Measurements from ENCODE around the gene IMMP2L. TPM values are rescaled to one million over a fixed set of nuclear protein-coding genes. Genes with fewer than 3 reads are reported as not detected.

Gene IMMP2L
- polyA plus RNA-seq, 1 donor (not counting 4 experiments of a cell fraction or from before 2014, with no cell fraction given): 14.1 TPM

DNA sequence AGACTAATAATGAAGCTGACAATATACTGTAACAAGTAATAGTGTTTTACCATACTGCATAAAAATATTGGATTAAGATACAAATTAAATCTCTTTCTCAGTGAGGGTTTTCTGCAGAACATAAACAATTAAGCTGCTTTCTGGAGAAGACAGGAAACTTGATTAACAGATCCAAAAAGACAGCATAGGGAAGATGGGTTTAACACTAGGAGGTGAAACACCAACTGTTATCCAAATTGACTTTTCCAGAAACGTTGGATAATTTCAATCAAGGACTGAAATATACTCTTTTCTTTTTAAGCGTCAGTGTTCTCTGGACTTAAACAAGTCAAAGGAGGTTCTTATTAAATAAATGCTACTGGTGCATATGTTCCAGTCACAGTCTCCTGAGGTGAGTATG lies 45.3 kb upstream of the IMMP2L start:
- Histone ChIP-seq H3K79me2 (ENCODE audit: control insufficient read depth, insufficient read depth, low read length) (no peaks in the 10 kb centered on the region), H3K27me3 (ENCODE audit: control insufficient read depth, extremely low read depth, insufficient read depth, low read length) (no peaks in the 10 kb centered on the region), H3K4me2 (ENCODE audit: control insufficient read depth, extremely low read depth, insufficient read depth, low read depth, low read length) (no peak overlapping the region), H3K9me3 (ENCODE audit: control insufficient read depth, low read depth, low read length) (no peaks in the 10 kb centered on the region), H3K9ac (ENCODE audit: control insufficient read depth, extremely low read depth, insufficient read depth, low read length) (no peak overlapping the region), H3K9me1 (ENCODE audit: control insufficient read depth, extremely low read depth, insufficient read depth, low read length) (no peaks in the 10 kb centered on the region), H4K20me1 (ENCODE audit: control insufficient read depth, extremely low read depth, insufficient read depth, low read length) (no peaks in the 10 kb centered on the region), H3K27ac (ENCODE audit: control insufficient read depth, insufficient read depth, low read length) (no peak overlapping the region), H3K4me3 (ENCODE audit: control insufficient read depth in 2 of 3, extremely low read depth in 1 of 3, insufficient read depth in 2 of 3, low read depth in 1 of 3, low read length in 3 of 3) (no peak overlapping the region), H3K4me1 (ENCODE audit: control insufficient read depth, extremely low read depth, insufficient read depth, low read length) (no peaks in the 10 kb centered on the region), H2AFZ (ENCODE audit: control insufficient read depth, low read length) (no peak overlapping the region), H3K36me3 (ENCODE audit: control insufficient read depth in 2 of 2, extremely low read depth in 1 of 2, insufficient read depth in 2 of 2, low read length in 2 of 2) (no peaks in the 10 kb centered on the region)
- DNase-seq (ENCODE audit: low read depth, low spot score) (no peak), FAIRE-seq (no peak)
- dilution Hi-C loops (cut with MboI; ENCODE audit: extremely low pct_ligation_motif_present, low sequenced_read_pairs): no loop called here
- TF ChIP-seq, protein P1, sequence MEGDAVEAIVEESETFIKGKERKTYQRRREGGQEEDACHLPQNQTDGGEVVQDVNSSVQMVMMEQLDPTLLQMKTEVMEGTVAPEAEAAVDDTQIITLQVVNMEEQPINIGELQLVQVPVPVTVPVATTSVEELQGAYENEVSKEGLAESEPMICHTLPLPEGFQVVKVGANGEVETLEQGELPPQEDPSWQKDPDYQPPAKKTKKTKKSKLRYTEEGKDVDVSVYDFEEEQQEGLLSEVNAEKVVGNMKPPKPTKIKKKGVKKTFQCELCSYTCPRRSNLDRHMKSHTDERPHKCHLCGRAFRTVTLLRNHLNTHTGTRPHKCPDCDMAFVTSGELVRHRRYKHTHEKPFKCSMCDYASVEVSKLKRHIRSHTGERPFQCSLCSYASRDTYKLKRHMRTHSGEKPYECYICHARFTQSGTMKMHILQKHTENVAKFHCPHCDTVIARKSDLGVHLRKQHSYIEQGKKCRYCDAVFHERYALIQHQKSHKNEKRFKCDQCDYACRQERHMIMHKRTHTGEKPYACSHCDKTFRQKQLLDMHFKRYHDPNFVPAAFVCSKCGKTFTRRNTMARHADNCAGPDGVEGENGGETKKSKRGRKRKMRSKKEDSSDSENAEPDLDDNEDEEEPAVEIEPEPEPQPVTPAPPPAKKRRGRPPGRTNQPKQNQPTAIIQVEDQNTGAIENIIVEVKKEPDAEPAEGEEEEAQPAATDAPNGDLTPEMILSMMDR (optimal IDR thresholded peaks at IDR 0.05 in 1 of 3, IDR thresholded peaks at IDR 0.05 in 1 of 3, conservative IDR thresholded peaks at IDR 0.05 in 1 of 3; ENCODE audit: extremely low read depth in 1 of 3, insufficient read depth in 2 of 3, low read length in 3 of 3): no peak
- TF ChIP-seq EZH2 (IDR thresholded peaks at IDR 0.05; ENCODE audit: low read length): no peak

DNA sequence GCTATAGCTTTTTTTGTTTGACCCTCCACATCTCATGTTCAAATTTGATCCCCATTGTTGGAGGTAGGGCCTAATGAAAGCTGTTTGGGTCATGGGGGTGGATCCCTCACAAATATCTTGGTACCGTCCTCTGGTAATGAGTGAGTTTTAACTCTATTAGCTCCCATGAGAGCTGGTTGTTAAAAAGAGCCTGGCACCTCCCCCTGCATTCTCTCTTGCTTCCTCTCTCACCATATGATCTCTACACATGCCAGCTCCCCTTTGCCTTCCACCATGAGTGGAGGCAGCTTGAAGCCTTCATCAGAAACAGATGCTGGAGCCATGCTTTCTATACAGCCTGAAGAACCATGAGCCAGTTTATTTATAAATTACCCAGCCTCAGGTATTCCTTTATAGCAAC lies 43.0 kb upstream of the IMMP2L start:
- TF ChIP-seq, protein P1 (optimal IDR thresholded peaks at IDR 0.05 in 1 of 3, IDR thresholded peaks at IDR 0.05 in 1 of 3, conservative IDR thresholded peaks at IDR 0.05 in 1 of 3; ENCODE audit: extremely low read depth in 1 of 3, insufficient read depth in 2 of 3, low read length in 3 of 3): no peak
- TF ChIP-seq EZH2 (IDR thresholded peaks at IDR 0.05; ENCODE audit: low read length): no peak

More for the DNA sequence above, 43.0 kb upstream of the IMMP2L start:
- Histone ChIP-seq H3K27me3 (ENCODE audit: control insufficient read depth, extremely low read depth, insufficient read depth, low read length) (no peaks in the 10 kb centered on the region), H3K79me2 (ENCODE audit: control insufficient read depth, insufficient read depth, low read length) (no peaks in the 10 kb centered on the region), H3K9me1 (ENCODE audit: control insufficient read depth, extremely low read depth, insufficient read depth, low read length) (no peaks in the 10 kb centered on the region), H3K9ac (ENCODE audit: control insufficient read depth, extremely low read depth, insufficient read depth, low read length) (no peak overlapping the region), H3K4me2 (ENCODE audit: control insufficient read depth, extremely low read depth, insufficient read depth, low read depth, low read length) (no peak overlapping the region), H3K4me1 (ENCODE audit: control insufficient read depth, extremely low read depth, insufficient read depth, low read length) (no peaks in the 10 kb centered on the region), H3K9me3 (ENCODE audit: control insufficient read depth, low read depth, low read length) (no peaks in the 10 kb centered on the region), H3K27ac (ENCODE audit: control insufficient read depth, insufficient read depth, low read length) (no peak overlapping the region), H2AFZ (ENCODE audit: control insufficient read depth, low read length) (no peak overlapping the region), H3K36me3 (ENCODE audit: control insufficient read depth in 2 of 2, extremely low read depth in 1 of 2, insufficient read depth in 2 of 2, low read length in 2 of 2) (no peaks in the 10 kb centered on the region), H3K4me3 (ENCODE audit: control insufficient read depth in 2 of 3, extremely low read depth in 1 of 3, insufficient read depth in 2 of 3, low read depth in 1 of 3, low read length in 3 of 3) (no peak overlapping the region), H4K20me1 (ENCODE audit: control insufficient read depth, extremely low read depth, insufficient read depth, low read length) (no peaks in the 10 kb centered on the region)
- DNase-seq (ENCODE audit: low read depth, low spot score) (no peak), FAIRE-seq (no peak)
- dilution Hi-C loops (cut with MboI; ENCODE audit: extremely low pct_ligation_motif_present, low sequenced_read_pairs): no loop called here

Data from keratinocyte (primary cell).